H9 (cell line): ENCODE results near the gene PSAPL1. TPM values are rescaled to one million over a fixed set of nuclear protein-coding genes. Genes with fewer than 3 reads are reported as not detected.

Experiments
- DNase-seq: peaks from one replicate; pipeline ENCODE4 v3.0.0-alpha.2; 2017
- H2AFZ ChIP-seq: one replicate; pipeline ENCODE4 v1.6.1; 2013; ENCODE audit warnings: mild to moderate bottlenecking, low read length, control low read depth, moderate library complexity
- H2AK5ac ChIP-seq: 2 replicates; pipeline ENCODE4 v1.6.1; 2013; ENCODE audit warnings: low read length, control low read depth, mixed read lengths; ENCODE audit not compliant: insufficient read length
- H2BK120ac ChIP-seq: one replicate; pipeline ENCODE4 v1.6.1; 2013; ENCODE audit warnings: low read depth, mild to moderate bottlenecking, low read length, control low read depth, inconsistent platforms; ENCODE audit not compliant: poor library complexity, severe bottlenecking
- H2BK12ac ChIP-seq: 2 replicates; pipeline ENCODE4 v1.6.1; 2013; ENCODE audit warnings: low read length, control low read depth, mixed read lengths, low read depth; ENCODE audit not compliant: insufficient read length
- H2BK15ac ChIP-seq: 2 replicates; pipeline ENCODE4 v1.6.1; 2013; ENCODE audit warnings: low read depth, low read length, control low read depth
- H2BK20ac ChIP-seq: one replicate; pipeline ENCODE4 v1.6.1; 2013; ENCODE audit warnings: low read depth, mild to moderate bottlenecking, low read length, control low read depth, inconsistent platforms; ENCODE audit not compliant: poor library complexity, severe bottlenecking
- H2BK5ac ChIP-seq: 2 replicates; pipeline ENCODE4 v1.6.1; 2013; ENCODE audit warnings: low read length, control low read depth, mixed read lengths; ENCODE audit not compliant: insufficient read length
- H3K14ac ChIP-seq: 2 replicates; pipeline ENCODE4 v1.6.1; 2013; ENCODE audit warnings: low read length, control low read depth; ENCODE audit not compliant: insufficient read depth
- H3K18ac ChIP-seq: 2 replicates; pipeline ENCODE4 v1.6.1; 2013; ENCODE audit warnings: low read depth, mild to moderate bottlenecking, mixed read lengths, low read length, control low read depth; ENCODE audit not compliant: insufficient read length
- H3K23ac ChIP-seq: 2 replicates; pipeline ENCODE4 v1.6.1; 2013; ENCODE audit warnings: low read length, control low read depth, mixed read lengths, low read depth; ENCODE audit not compliant: insufficient read length
- H3K23me2 ChIP-seq: 2 replicates; pipeline ENCODE4 v1.6.1; 2013; ENCODE audit warnings: low read depth, mild to moderate bottlenecking, mixed read lengths, low read length, control low read depth; ENCODE audit not compliant: insufficient read length, poor library complexity, severe bottlenecking
- H3K27ac ChIP-seq: 2 replicates; pipeline ENCODE4 v1.5.1; 2013; ENCODE audit warnings: low read length, control low read depth, mixed read lengths, low read depth; ENCODE audit not compliant: insufficient read length
- H3K27me3 ChIP-seq: 2 replicates; pipeline ENCODE4 v1.6.1; 2013; ENCODE audit warnings: low read length, control low read depth, inconsistent platforms; ENCODE audit not compliant: insufficient read depth
- H3K4ac ChIP-seq: 2 replicates; pipeline ENCODE4 v1.6.1; 2013; ENCODE audit warnings: low read depth, mild to moderate bottlenecking, control low read depth, inconsistent platforms, low read length, moderate library complexity
- H3K4me1 ChIP-seq: 2 replicates; pipeline ENCODE4 v1.6.1; 2013; ENCODE audit warnings: low read length, control low read depth, inconsistent platforms; ENCODE audit not compliant: insufficient read depth
- H3K4me2 ChIP-seq: 2 replicates; pipeline ENCODE4 v1.6.1; 2013; ENCODE audit warnings: low read length, control low read depth, mixed read lengths; ENCODE audit not compliant: insufficient read length, insufficient read depth
- H3K56ac ChIP-seq: 2 replicates; pipeline ENCODE4 v1.6.1; 2013; ENCODE audit warnings: low read depth, mild to moderate bottlenecking, mixed read lengths, low read length, control low read depth; ENCODE audit not compliant: insufficient read length
- H3K79me1 ChIP-seq: 2 replicates; pipeline ENCODE4 v1.6.1; 2013; ENCODE audit warnings: low read depth, mild to moderate bottlenecking, moderate library complexity, low read length, control low read depth, inconsistent platforms; ENCODE audit not compliant: insufficient read depth, poor library complexity, severe bottlenecking
- H3K79me2 ChIP-seq: 2 replicates; pipeline ENCODE4 v1.6.1; 2013; ENCODE audit warnings: low read length, control low read depth, inconsistent platforms; ENCODE audit not compliant: insufficient read depth
- H3K9ac ChIP-seq: 2 replicates; pipeline ENCODE4 v1.6.1; 2013; ENCODE audit warnings: low read length, control low read depth, mixed read lengths; ENCODE audit not compliant: insufficient read length; ENCODE audit errors: extremely low read depth
- H3K9me3 ChIP-seq: one replicate; pipeline ENCODE4 v1.6.1; 2013; ENCODE audit warnings: low read depth, low read length, inconsistent platforms; ENCODE audit not compliant: control insufficient read depth
- H3T11ph ChIP-seq: one replicate; pipeline ENCODE4 v1.6.1; 2013; ENCODE audit warnings: mild to moderate bottlenecking, low read length, control low read depth, inconsistent platforms
- H4K20me1 ChIP-seq: one replicate; pipeline ENCODE4 v1.6.1; 2013; ENCODE audit not compliant: control insufficient read depth, insufficient read length, insufficient read depth
- H4K5ac ChIP-seq: 2 replicates; pipeline ENCODE4 v1.6.1; 2013; ENCODE audit warnings: low read depth, mild to moderate bottlenecking, mixed read lengths, low read length, control low read depth; ENCODE audit not compliant: insufficient read length
- H4K8ac ChIP-seq: replicated peaks from 2 replicates; pipeline ENCODE4 v1.6.1; 2013; ENCODE audit warnings: low read length, control low read depth, mixed read lengths, low read depth; ENCODE audit not compliant: insufficient read length
- H4K91ac ChIP-seq: 2 replicates; pipeline ENCODE4 v1.6.1; 2013; ENCODE audit warnings: low read depth, mild to moderate bottlenecking, moderate library complexity, mixed read lengths, low read length, control low read depth; ENCODE audit not compliant: insufficient read length
- H3K27ac Mint-ChIP-seq, 3 experiments: 2 replicates in 2 of 3; 3 replicates in 1 of 3; pipeline ENCODE4 v1.8.0; 2020 to 2021; ENCODE audit warnings: mixed read lengths in 3 of 3, mild to moderate bottlenecking in 1 of 3, moderate library complexity in 1 of 3
- H3K27me3 Mint-ChIP-seq: 2 replicates; pipeline ENCODE4 v1.8.0; 2021; ENCODE audit warnings: low read depth, mild to moderate bottlenecking, moderate library complexity, mixed read lengths
- H3K36me3 Mint-ChIP-seq, 3 experiments: 2 replicates in 2 of 3; 3 replicates in 1 of 3; pipeline ENCODE4 v1.8.0; 2020 to 2021; ENCODE audit warnings: low read depth in 3 of 3, mixed read lengths in 3 of 3; ENCODE audit not compliant: insufficient read depth in 1 of 3
- H3K4me1 Mint-ChIP-seq, 2 experiments: 2 replicates each; pipeline ENCODE4 v1.8.0; 2020; ENCODE audit warnings: mixed read lengths in 2 of 2
- H3K4me3 Mint-ChIP-seq, 2 experiments: 2 replicates in 1 of 2; 3 replicates in 1 of 2; pipeline ENCODE4 v1.8.0; 2020 to 2021; ENCODE audit warnings: mild to moderate bottlenecking in 2 of 2, mixed read lengths in 2 of 2, moderate library complexity in 1 of 2
- H3K9me3 Mint-ChIP-seq, 2 experiments: 2 replicates in 1 of 2; 3 replicates in 1 of 2; pipeline ENCODE4 v1.8.0; 2020; ENCODE audit warnings: mild to moderate bottlenecking in 2 of 2, mixed read lengths in 2 of 2, moderate library complexity in 1 of 2
- WGBS: extraction: QIAGEN DNeasy Blood & Tissue Kit; methylation state at CpG from one replicate; pipeline ENCODE4 v1.1.7; 2013; ENCODE audit warnings: missing lambda C conversion rate, low lambda C conversion rate, mixed read lengths; ENCODE audit not compliant: insufficient read length; ENCODE audit errors: extremely low coverage; 5-methylcytosine and 5-hydroxymethylcytosine counted together
- total RNA-seq: library from RNA; stranded (reverse); gene quantifications from 2 replicates; pipeline ENCODE4 v1.2.1, GENCODE V29; 2021
- TF ChIP-seq, protein P1 (sequence below): fragments of 200-600 bp; sonication (generic); conservative IDR thresholded peaks from 3 replicates; pipeline ENCODE4 v1.8.0; 2021; ENCODE audit warnings: antibody characterized with exemption, mild to moderate bottlenecking

The PSAPL1 gene
- total RNA-seq, 1 experiment from 2014 or later = 0.04 TPM

- no peak overlapping the region for H4K5ac ChIP-seq
- no peak overlapping the region for H3K14ac ChIP-seq
- no peak overlapping the region for H2BK15ac ChIP-seq
- no peaks in the 10 kb centered on the region for H3K27me3 ChIP-seq
- no peak overlapping the region for H3T11ph ChIP-seq
- no peak overlapping the region for H2BK5ac ChIP-seq
- no peak for DNase-seq
- H3K79me2 ChIP-seq = no peaks in the 10 kb centered on the region
- H4K20me1 ChIP-seq = no peaks in the 10 kb centered on the region
- H2BK120ac ChIP-seq = no peak overlapping the region
- no peak overlapping the region for H3K9ac ChIP-seq
- TF ChIP-seq, protein P1, sequence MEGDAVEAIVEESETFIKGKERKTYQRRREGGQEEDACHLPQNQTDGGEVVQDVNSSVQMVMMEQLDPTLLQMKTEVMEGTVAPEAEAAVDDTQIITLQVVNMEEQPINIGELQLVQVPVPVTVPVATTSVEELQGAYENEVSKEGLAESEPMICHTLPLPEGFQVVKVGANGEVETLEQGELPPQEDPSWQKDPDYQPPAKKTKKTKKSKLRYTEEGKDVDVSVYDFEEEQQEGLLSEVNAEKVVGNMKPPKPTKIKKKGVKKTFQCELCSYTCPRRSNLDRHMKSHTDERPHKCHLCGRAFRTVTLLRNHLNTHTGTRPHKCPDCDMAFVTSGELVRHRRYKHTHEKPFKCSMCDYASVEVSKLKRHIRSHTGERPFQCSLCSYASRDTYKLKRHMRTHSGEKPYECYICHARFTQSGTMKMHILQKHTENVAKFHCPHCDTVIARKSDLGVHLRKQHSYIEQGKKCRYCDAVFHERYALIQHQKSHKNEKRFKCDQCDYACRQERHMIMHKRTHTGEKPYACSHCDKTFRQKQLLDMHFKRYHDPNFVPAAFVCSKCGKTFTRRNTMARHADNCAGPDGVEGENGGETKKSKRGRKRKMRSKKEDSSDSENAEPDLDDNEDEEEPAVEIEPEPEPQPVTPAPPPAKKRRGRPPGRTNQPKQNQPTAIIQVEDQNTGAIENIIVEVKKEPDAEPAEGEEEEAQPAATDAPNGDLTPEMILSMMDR = no peak
- no peak overlapping the region for H3K18ac ChIP-seq
- H3K27ac ChIP-seq = no peak overlapping the region
- no peaks in the 10 kb centered on the region for H3K23me2 ChIP-seq
- Mint-ChIP-seq H3K27me3 (peaks cover 7% of the 10 kb centered on the region), H3K4me1 (peaks cover 31 to 40% of the 10 kb centered on the region in 2 experiments), H3K9me3 (peaks cover 0 to 1% of the 10 kb centered on the region in 2 experiments; a peak in 3 of 5 replicates), H3K27ac (no peak overlapping the region), H3K4me3 (no peak overlapping the region), H3K36me3 (no peaks in the 10 kb centered on the region)
- H3K79me1 ChIP-seq = no peaks in the 10 kb centered on the region
- no peaks in the 10 kb centered on the region for H3K4me1 ChIP-seq
- H2BK20ac ChIP-seq = no peak overlapping the region
- H2BK12ac ChIP-seq = no peak overlapping the region
- no peak overlapping the region for H3K4me2 ChIP-seq
- H2AK5ac ChIP-seq = no peak overlapping the region
- no peaks in the 10 kb centered on the region for H3K9me3 ChIP-seq
- no peak overlapping the region for H2AFZ ChIP-seq
- H3K23ac ChIP-seq = no peak overlapping the region
- no peak overlapping the region for H4K91ac ChIP-seq
- H3K4ac ChIP-seq = no peak overlapping the region
- H4K8ac ChIP-seq = no peak overlapping the region
- no peak overlapping the region for H3K56ac ChIP-seq
- no CpG with 5 or more reads among the region's 28 CpGs for WGBS
Observed at GRCh38 chr4:7433376-7434140, 1.2 kb downstream of the PSAPL1 start.
